GM23248 (cell line): Measurements from ENCODE around the gene MAGED4B. TPM values are rescaled to one million over a fixed set of nuclear protein-coding genes. Genes with fewer than 3 reads are reported as not detected.

Experiments
- DNase-seq: peaks from one replicate; pipeline ENCODE4 v3.0.0-alpha.2; 2015
- H2AFZ ChIP-seq: fragments of 200-600 bp; sonication (generic); 2 replicates; pipeline ENCODE4 v1.6.1; 2016; ENCODE audit warnings: antibody characterized with exemption
- H3F3A ChIP-seq: fragments of 200-600 bp; sonication (generic); 2 replicates; pipeline ENCODE4 v1.6.1; 2016; ENCODE audit warnings: mild to moderate bottlenecking, antibody characterized with exemption, mixed run types; ENCODE audit not compliant: insufficient read depth
- H3K27ac ChIP-seq: fragments of 200-600 bp; sonication (generic); 2 replicates; pipeline ENCODE4 v1.5.1; 2016; ENCODE audit warnings: mild to moderate bottlenecking
- H3K27me3 ChIP-seq: fragments of 200-600 bp; sonication (generic); replicated peaks from 2 replicates; pipeline ENCODE4 v1.6.1; 2016; ENCODE audit warnings: mild to moderate bottlenecking; ENCODE audit not compliant: insufficient read depth
- H3K36me3 ChIP-seq: fragments of 200-600 bp; sonication (generic); 2 replicates; pipeline ENCODE4 v1.6.1; 2016; ENCODE audit warnings: low read depth, mild to moderate bottlenecking
- H3K4me1 ChIP-seq: fragments of 200-600 bp; sonication (generic); 2 replicates; pipeline ENCODE4 v1.6.1; 2016; ENCODE audit warnings: mild to moderate bottlenecking; ENCODE audit not compliant: insufficient read depth
- H3K4me2 ChIP-seq: fragments of 200-600 bp; sonication (generic); one replicate; pipeline ENCODE4 v1.6.1; 2016; ENCODE audit warnings: mild to moderate bottlenecking; ENCODE audit not compliant: unreplicated experiment
- H3K4me3 ChIP-seq: fragments of 200-600 bp; sonication (generic); 2 replicates; pipeline ENCODE4 v1.5.1; 2016; ENCODE audit warnings: mild to moderate bottlenecking
- H3K79me2 ChIP-seq: fragments of 200-600 bp; sonication (generic); 2 replicates; pipeline ENCODE4 v1.6.1; 2016; ENCODE audit warnings: mild to moderate bottlenecking; ENCODE audit not compliant: insufficient read depth
- H3K9ac ChIP-seq: fragments of 200-600 bp; sonication (generic); 2 replicates; pipeline ENCODE4 v1.6.1; 2016; ENCODE audit warnings: mild to moderate bottlenecking
- H3K9me2 ChIP-seq: fragments of 200-600 bp; sonication (generic); 2 replicates; pipeline ENCODE4 v1.6.1; 2016; ENCODE audit warnings: mixed run types, mild to moderate bottlenecking, moderate library complexity; ENCODE audit not compliant: insufficient read depth
- H3K9me3 ChIP-seq: fragments of 200-600 bp; sonication (generic); one replicate; pipeline ENCODE4 v1.6.1; 2017; ENCODE audit warnings: low read depth
- H4K20me1 ChIP-seq: fragments of 200-600 bp; sonication (generic); 2 replicates; pipeline ENCODE4 v1.6.0; 2016; ENCODE audit not compliant: insufficient read depth
- EZH2 ChIP-seq: fragments of 200-600 bp; sonication (generic); IDR thresholded peaks from 2 replicates; pipeline ENCODE4 v1.6.1; 2018; ENCODE audit warnings: antibody characterized with exemption, mild to moderate bottlenecking; ENCODE audit not compliant: insufficient read depth, poor library complexity, severe bottlenecking
- EZH2phosphoT487 ChIP-seq: fragments of 200-600 bp; sonication (generic); IDR thresholded peaks from 2 replicates; pipeline ENCODE4 v1.6.1; 2018; ENCODE audit warnings: antibody characterized with exemption, moderate library complexity, mild to moderate bottlenecking, low read depth; ENCODE audit not compliant: insufficient read depth
- WGBS, 2 experiments: methylation state at CpG; one replicate each; pipeline ENCODE4 v1.1.6; 2015 to 2017; ENCODE audit warnings: low lambda C conversion rate in 2 of 2, low coverage in 1 of 2; ENCODE audit errors: missing lambda C conversion rate in 2 of 2; 5-methylcytosine and 5-hydroxymethylcytosine counted together
- in situ Hi-C: fragments of 300-500 bp; cut with MboI; formaldehyde crosslinking; loops from 2 replicates; pipeline ENCODE4 v1.15.0; 2020
- polyA plus RNA-seq: library from polyadenylated mRNA; unstranded; fragments of >200 nt; fragmentation: Nextera tagmentation; extraction: Ambion mirVana; gene quantifications from 2 replicates; pipeline ENCODE4 v1.2.1, GENCODE V29; 2016
- small RNA-seq: library from RNA; depleted of rRNA; stranded (forward); fragments of <200 nt; gene quantifications from one replicate; pipeline ENCODE3, GENCODE V24; 2014; ENCODE audit warnings: low read depth, low replicate concordance
- total RNA-seq: library from RNA; depleted of rRNA; stranded (reverse); fragments of >200 nt; shearing (Covaris generic); gene quantifications from 2 replicates; pipeline ENCODE4 v1.2.3, GENCODE V29; 2014; rRNA removed

Gene MAGED4B
- total and polyA plus RNA-seq, 2 experiments from 2014 or later = 32.9 to 64.0 TPM

GRCh38 chrX:52034211-52034610 is 34.8 kb downstream of the MAGED4B start:
- 17 to 56% methylated on average over 1 of the region's 1 CpG for WGBS, 2 experiments
- H3K4me2 ChIP-seq = no peak overlapping the region
- no peaks in the 10 kb centered on the region for H3K36me3 ChIP-seq

GRCh38 chrX:52031371-52031770 is 37.6 kb downstream of the MAGED4B start:
- no peaks in the 10 kb centered on the region for H3K9me2 ChIP-seq
- in situ Hi-C loops = no loop called here
- 0% methylated on average over 2 of the region's 2 CpGs for WGBS, 2 experiments

More at GRCh38 chrX:52034211-52034610, 34.8 kb downstream of the MAGED4B start:
- no peak for DNase-seq
- Histone ChIP-seq H4K20me1 (no peaks in the 10 kb centered on the region), H3K27ac (no peak overlapping the region), H3K4me1 (no peaks in the 10 kb centered on the region), H3F3A (no peaks in the 10 kb centered on the region), H3K79me2 (no peaks in the 10 kb centered on the region), H2AFZ (no peak overlapping the region), H3K4me3 (no peak overlapping the region), H3K9me3 (no peaks in the 10 kb centered on the region), H3K27me3 (no peaks in the 10 kb centered on the region), H3K9me2 (no peaks in the 10 kb centered on the region), H3K9ac (no peak overlapping the region)
- in situ Hi-C loops = no loop called here
- TF ChIP-seq EZH2phosphoT487 (no peak), EZH2 (no peak)

GRCh38 chrX:52015794-52016193 is 53.2 kb downstream of the MAGED4B start:
- Histone ChIP-seq H2AFZ (no peak overlapping the region), H3K27ac (no peak overlapping the region), H3K36me3 (no peaks in the 10 kb centered on the region), H3K4me1 (no peaks in the 10 kb centered on the region), H3K79me2 (no peaks in the 10 kb centered on the region), H3K4me2 (no peak overlapping the region), H3K9me3 (no peaks in the 10 kb centered on the region), H3F3A (no peaks in the 10 kb centered on the region), H3K9me2 (no peaks in the 10 kb centered on the region), H3K4me3 (no peak overlapping the region), H3K9ac (no peak overlapping the region), H4K20me1 (no peaks in the 10 kb centered on the region), H3K27me3 (no peaks in the 10 kb centered on the region)
- DNase-seq = no peak
- TF ChIP-seq EZH2phosphoT487 = no peak
- no peak for TF ChIP-seq EZH2
- 15 to 17% methylated on average over 3 of the region's 3 CpGs for WGBS, 2 experiments
- in situ Hi-C loops = no loop called here

More at GRCh38 chrX:52031371-52031770, 37.6 kb downstream of the MAGED4B start:
- H3K9ac ChIP-seq = no peak overlapping the region
- no peaks in the 10 kb centered on the region for H3K27me3 ChIP-seq
- TF ChIP-seq EZH2 (no peak), EZH2phosphoT487 (no peak)
- no peaks in the 10 kb centered on the region for H3K36me3 ChIP-seq
- no peaks in the 10 kb centered on the region for H4K20me1 ChIP-seq
- H3K79me2 ChIP-seq = no peaks in the 10 kb centered on the region
- H3K4me3 ChIP-seq = no peak overlapping the region
- H3K9me3 ChIP-seq = no peaks in the 10 kb centered on the region
- DNase-seq = no peak
- no peaks in the 10 kb centered on the region for H3K4me1 ChIP-seq
- H3F3A ChIP-seq = no peaks in the 10 kb centered on the region
- no peak overlapping the region for H3K4me2 ChIP-seq
- no peak overlapping the region for H2AFZ ChIP-seq
- no peak overlapping the region for H3K27ac ChIP-seq

Small RNA genes lying within 50 kb of the gene (small RNA-seq; reads per million reads assigned to genes)
- gene SNORA11E = not detected

Other genes with a start within 250 kb of the MAGED4B start
- 261 and 293 TPM in 2 replicates for gene MAGED1, start 175.6 kb downstream of the MAGED4B start, total RNA-seq
- 351 and 357 TPM in 2 replicates for gene MAGED1, start 175.6 kb downstream of the MAGED4B start, polyA plus RNA-seq
- gene MAGED4, start 115.7 kb upstream of the MAGED4B start, total RNA-seq = 19.9 and 63.1 TPM in 2 replicates
- gene MAGED4, start 115.7 kb upstream of the MAGED4B start, polyA plus RNA-seq = 19.6 and 19.8 TPM in 2 replicates